PFSK-1 (cell line): ENCODE data around the gene USP32.

ENCODE experiments used
- FOXP2 ChIP-seq: optimal IDR thresholded peaks from 2 replicates; pipeline ENCODE3; 2011; ENCODE audit warnings: borderline replicate concordance, control low read depth, inconsistent platforms; ENCODE audit not compliant: insufficient read depth; ENCODE audit errors: extremely low read length, extremely low read depth
- POLR2AphosphoS5 ChIP-seq: IDR thresholded peaks from 2 replicates; pipeline ENCODE4 v1.6.1; 2012; ENCODE audit warnings: low read depth, mild to moderate bottlenecking, control low read depth, low read length, moderate library complexity
- SIN3A ChIP-seq: IDR thresholded peaks from 2 replicates; pipeline ENCODE4 v1.6.1; 2012; ENCODE audit warnings: mild to moderate bottlenecking, low read length, moderate library complexity, borderline replicate concordance; ENCODE audit not compliant: insufficient read depth
- TAF1 ChIP-seq: IDR thresholded peaks from 2 replicates; pipeline ENCODE4 v1.6.1; 2012; ENCODE audit warnings: low read length, control low read depth, borderline replicate concordance; ENCODE audit not compliant: insufficient read depth
- TF ChIP-seq, protein P1 (sequence below), 2 experiments: IDR thresholded peaks; 2 replicates each; pipeline versions ENCODE4 v1.6.1 to v1.8.0; 2011 to 2012; ENCODE audit warnings: low read depth in 2 of 2, low read length in 2 of 2, control low read depth in 1 of 2, inconsistent platforms in 1 of 2, mild to moderate bottlenecking in 1 of 2, moderate library complexity in 1 of 2; ENCODE audit not compliant: insufficient read depth in 1 of 2

The USP32 gene

DNA sequence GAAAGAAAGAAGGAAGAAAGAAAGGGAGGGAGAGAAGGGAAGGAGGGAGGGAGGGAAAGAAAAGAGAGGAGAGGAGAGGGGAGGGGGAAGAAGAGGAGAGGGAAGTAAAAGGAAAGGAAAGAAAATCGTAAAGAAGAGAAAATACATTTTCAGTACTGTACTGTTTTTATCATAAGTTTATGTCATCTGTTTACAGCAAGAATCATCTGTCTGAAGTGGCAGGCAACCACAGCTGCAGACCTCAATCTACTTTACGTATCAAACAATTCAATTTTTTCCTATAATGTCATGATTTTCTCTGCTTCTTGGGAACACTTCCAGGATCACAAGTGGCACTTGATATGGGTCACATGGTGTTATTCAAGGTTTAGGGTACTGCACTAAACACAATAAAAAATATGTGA, 58.3 kb downstream of the USP32 start:
- TF ChIP-seq FOXP2 = no peak
- no peak for TF ChIP-seq POLR2AphosphoS5

DNA sequence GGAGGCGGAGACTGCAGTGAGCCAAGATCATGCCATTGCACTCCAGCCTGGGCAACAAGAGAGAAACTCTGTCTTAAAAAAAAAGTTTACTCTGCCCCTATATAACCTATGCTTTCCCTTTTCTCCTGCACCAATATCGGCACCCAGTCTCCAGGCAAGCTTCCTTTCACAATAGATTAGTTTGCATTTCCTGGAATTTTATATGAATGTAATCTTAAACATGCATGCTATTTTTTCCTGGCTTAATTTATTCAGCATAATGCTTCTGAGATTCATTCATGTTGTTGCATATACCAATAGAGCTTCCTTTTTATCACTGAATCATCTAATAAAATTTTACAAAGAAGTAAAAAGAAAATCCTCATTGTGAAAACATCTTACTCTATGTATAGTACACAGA, 59.4 kb downstream of the USP32 start:
- TF ChIP-seq POLR2AphosphoS5 (no peak), TAF1 (no peak), SIN3A (no peak), FOXP2 (no peak)
- TF ChIP-seq, protein P1, sequence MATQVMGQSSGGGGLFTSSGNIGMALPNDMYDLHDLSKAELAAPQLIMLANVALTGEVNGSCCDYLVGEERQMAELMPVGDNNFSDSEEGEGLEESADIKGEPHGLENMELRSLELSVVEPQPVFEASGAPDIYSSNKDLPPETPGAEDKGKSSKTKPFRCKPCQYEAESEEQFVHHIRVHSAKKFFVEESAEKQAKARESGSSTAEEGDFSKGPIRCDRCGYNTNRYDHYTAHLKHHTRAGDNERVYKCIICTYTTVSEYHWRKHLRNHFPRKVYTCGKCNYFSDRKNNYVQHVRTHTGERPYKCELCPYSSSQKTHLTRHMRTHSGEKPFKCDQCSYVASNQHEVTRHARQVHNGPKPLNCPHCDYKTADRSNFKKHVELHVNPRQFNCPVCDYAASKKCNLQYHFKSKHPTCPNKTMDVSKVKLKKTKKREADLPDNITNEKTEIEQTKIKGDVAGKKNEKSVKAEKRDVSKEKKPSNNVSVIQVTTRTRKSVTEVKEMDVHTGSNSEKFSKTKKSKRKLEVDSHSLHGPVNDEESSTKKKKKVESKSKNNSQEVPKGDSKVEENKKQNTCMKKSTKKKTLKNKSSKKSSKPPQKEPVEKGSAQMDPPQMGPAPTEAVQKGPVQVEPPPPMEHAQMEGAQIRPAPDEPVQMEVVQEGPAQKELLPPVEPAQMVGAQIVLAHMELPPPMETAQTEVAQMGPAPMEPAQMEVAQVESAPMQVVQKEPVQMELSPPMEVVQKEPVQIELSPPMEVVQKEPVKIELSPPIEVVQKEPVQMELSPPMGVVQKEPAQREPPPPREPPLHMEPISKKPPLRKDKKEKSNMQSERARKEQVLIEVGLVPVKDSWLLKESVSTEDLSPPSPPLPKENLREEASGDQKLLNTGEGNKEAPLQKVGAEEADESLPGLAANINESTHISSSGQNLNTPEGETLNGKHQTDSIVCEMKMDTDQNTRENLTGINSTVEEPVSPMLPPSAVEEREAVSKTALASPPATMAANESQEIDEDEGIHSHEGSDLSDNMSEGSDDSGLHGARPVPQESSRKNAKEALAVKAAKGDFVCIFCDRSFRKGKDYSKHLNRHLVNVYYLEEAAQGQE (IDR thresholded peaks at IDR 0.05; ENCODE audit: insufficient read depth in 1 of 2, low read depth in 2 of 2, low read length in 2 of 2) = no peak

DNA sequence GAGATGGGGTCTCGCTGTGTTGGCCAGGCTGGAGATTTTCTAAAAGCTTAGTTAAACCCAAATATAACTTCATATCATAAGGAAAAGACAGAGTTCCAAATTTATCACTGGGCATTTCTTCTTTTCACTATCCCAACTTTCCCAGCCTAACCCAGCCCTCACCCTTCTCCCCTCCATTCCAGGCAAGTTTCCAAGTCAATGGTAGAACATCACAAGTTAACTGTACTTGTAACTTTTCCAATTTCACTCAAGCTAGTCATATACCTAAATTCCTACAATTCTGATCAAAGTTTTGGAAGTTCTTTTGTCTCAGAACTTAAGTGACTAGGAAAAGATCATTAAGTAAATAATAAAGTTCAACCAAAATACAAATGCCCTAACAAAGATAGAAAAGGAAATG, 61.2 kb downstream of the USP32 start:
- TF ChIP-seq FOXP2 = no peak

DNA sequence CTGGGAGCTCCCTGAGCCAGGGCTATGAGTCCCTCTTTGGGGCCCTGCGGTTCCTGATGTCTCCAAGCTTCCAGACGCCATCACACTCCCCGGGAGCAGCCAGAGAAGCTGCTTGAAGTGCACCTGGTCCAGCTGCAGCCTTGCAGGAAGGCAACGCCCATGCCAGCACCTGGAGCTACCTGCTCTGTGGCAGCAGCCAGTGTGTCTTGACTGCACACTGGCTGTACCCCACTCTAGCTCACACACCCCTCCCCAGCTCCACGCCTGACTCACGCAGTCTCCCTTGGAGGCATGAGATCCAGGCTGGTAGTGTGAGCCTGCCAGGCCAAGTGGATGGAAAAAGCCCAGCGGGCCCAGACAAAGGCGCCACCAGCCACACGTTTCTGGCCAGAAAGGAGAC, 63.3 kb downstream of the USP32 start:
- TF ChIP-seq SIN3A (no peak), TAF1 (no peak), POLR2AphosphoS5 (no peak), FOXP2 (no peak)
- TF ChIP-seq, protein P1 (IDR thresholded peaks at IDR 0.05; ENCODE audit: insufficient read depth in 1 of 2, low read depth in 2 of 2, low read length in 2 of 2) = no peak

DNA sequence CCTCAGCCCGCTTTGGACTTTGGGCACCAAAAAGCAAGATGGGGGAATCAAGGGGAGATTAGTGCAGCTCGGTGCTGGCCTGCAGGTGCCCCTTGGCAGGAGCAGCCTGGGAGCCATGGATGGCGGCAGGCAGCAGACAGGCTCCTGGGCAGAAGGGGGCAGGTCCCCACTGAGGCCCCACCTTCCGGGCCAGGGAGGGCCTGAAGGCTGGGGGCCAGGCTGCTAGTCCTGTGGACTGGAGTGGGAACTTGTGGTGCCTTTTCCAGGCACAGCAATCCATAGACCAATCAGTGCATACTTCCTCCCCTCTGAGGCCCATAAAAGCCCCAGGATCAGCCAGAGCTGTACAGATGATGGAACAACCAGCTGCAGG, 64.0 kb downstream of the USP32 start:
- TF ChIP-seq TAF1 (no peak), FOXP2 (no peak), SIN3A (no peak), POLR2AphosphoS5 (no peak)
- TF ChIP-seq, protein P1 (IDR thresholded peaks at IDR 0.05; ENCODE audit: insufficient read depth in 1 of 2, low read depth in 2 of 2, low read length in 2 of 2) = no peak

DNA sequence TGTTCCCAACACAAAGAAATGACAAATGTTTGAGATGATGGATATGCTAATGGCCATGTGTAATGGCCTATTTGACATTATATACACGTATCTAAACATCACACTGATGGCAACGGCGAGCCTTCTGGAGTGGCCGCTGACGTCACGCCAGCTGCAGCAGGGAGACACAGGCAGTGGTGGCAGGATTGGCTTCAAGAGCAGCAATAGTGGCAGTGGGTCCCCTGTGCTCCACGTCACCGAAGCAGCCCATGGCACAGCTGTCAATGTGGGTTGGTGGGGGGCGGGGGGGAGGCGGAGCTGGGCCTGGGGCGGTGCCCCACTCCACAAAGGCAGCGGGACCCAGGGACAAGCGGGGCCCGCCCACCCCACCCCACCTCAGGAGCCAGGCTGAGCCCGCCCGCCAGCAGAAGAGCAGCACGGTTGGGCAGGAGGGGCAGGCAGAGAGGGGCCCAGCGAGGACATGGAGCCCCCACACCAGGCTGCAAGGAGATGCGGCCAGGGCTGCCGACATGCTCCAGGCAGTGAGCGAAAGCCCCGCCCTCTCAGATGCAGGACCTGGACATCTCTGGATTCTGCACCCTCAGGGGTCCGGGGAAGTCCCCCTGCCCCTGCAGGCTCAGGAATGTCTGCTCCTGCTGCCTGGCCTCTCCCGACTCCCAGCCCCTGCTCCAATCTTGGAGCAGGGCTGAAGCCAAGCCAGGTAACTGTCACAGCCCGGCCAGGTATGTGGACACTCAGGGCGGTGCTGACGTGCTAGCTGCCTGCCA, 64.6 kb downstream of the USP32 start:
- no peak for TF ChIP-seq SIN3A
- no peak for TF ChIP-seq POLR2AphosphoS5
- no peak for TF ChIP-seq FOXP2
- TF ChIP-seq, protein P1 (IDR thresholded peaks at IDR 0.05; ENCODE audit: insufficient read depth in 1 of 2, low read depth in 2 of 2, low read length in 2 of 2) = no peak
- no peak for TF ChIP-seq TAF1
